ENCODE measurements around the gene TMEM17. TPM values are rescaled to one million over a fixed set of nuclear protein-coding genes. Genes with fewer than 3 reads are reported as not detected.

The TMEM17 gene
- total RNA-seq, 4 donors from 2014 or later = 1.7 to 3.4 (median 2.7) TPM

GRCh38 chr2:62501069-62501468 is 4.9 kb downstream of the TMEM17 start:
- Histone ChIP-seq H3K27me3 (no peaks in the 10 kb centered on the region), H3K27ac (peak overlapping the region in 2 of 4 donors; percentile 58 to 66)

GRCh38 chr2:62499430-62500060 is 6.5 kb downstream of the TMEM17 start:
- Histone ChIP-seq H3K27ac (no peak overlapping the region), H3K9me3 (no peaks in the 10 kb centered on the region), H3K4me3 (no peak overlapping the region), H3K36me3 (peaks cover 0 to 16% (median 0%) of the 10 kb centered on the region in 3 donors), H3K4me1 (peaks cover 0 to 18% (median 0%) of the 10 kb centered on the region in 3 donors), H3K27me3 (no peaks in the 10 kb centered on the region)
- 75 to 86% methylated on average over 2 of the region's 2 CpGs for WGBS, 2 donors
- TF ChIP-seq CTCF (IDR thresholded peaks at IDR 0.05) (no peak), POLR2A (IDR thresholded peaks at IDR 0.05) (no peak)
- intact Hi-C loops (cut with DNase I) = no loop called here
- DNase-seq = no peak

More at GRCh38 chr2:62501069-62501468, 4.9 kb downstream of the TMEM17 start:
- peaks cover 0 to 16% (median 0%) of the 10 kb centered on the region in 3 donors for H3K36me3 ChIP-seq
- intact Hi-C loops (cut with DNase I) = no loop called here
- WGBS, 2 donors = 89 to 96% methylated on average over 3 of the region's 3 CpGs
- no peak overlapping the region for H3K4me3 ChIP-seq
- DNase-seq = no peak
- no peaks in the 10 kb centered on the region for H3K9me3 ChIP-seq
- H3K4me1 ChIP-seq = peaks cover 0 to 23% (median 4%) of the 10 kb centered on the region in 3 donors
- TF ChIP-seq CTCF (IDR thresholded peaks at IDR 0.05) = no peak
- TF ChIP-seq POLR2A (IDR thresholded peaks at IDR 0.05) = no peak

GRCh38 chr2:62498739-62499138 is 7.3 kb downstream of the TMEM17 start:
- Histone ChIP-seq H3K36me3 (peaks cover 0 to 16% (median 0%) of the 10 kb centered on the region in 3 donors), H3K9me3 (no peaks in the 10 kb centered on the region), H3K4me3 (no peak overlapping the region), H3K4me1 (peaks cover 0 to 18% (median 0%) of the 10 kb centered on the region in 3 donors), H3K27ac (no peak overlapping the region), H3K27me3 (no peaks in the 10 kb centered on the region)
- intact Hi-C loops (cut with DNase I) = no loop called here
- DNase-seq = no peak
- TF ChIP-seq POLR2A (IDR thresholded peaks at IDR 0.05) (no peak), CTCF (IDR thresholded peaks at IDR 0.05) (no peak)

GRCh38 chr2:62495761-62496160 is 10.2 kb downstream of the TMEM17 start:
- 26 to 29% methylated on average over 2 of the region's 2 CpGs for WGBS, 2 donors
- H3K27ac ChIP-seq = no peak overlapping the region

More at GRCh38 chr2:62495761-62496160, 10.2 kb downstream of the TMEM17 start:
- Histone ChIP-seq H3K4me1 (peaks cover 0 to 8% (median 0%) of the 10 kb centered on the region in 3 donors), H3K9me3 (no peaks in the 10 kb centered on the region), H3K36me3 (peaks cover 0 to 4% (median 0%) of the 10 kb centered on the region in 3 donors), H3K27me3 (no peaks in the 10 kb centered on the region), H3K4me3 (no peak overlapping the region)
- TF ChIP-seq CTCF (IDR thresholded peaks at IDR 0.05) = no peak
- no peak for TF ChIP-seq POLR2A (IDR thresholded peaks at IDR 0.05)
- DNase-seq = no peak
- intact Hi-C loops (cut with DNase I) = no loop called here

All from esophagus squamous epithelium (tissue), 5 donors.